GM23338 (cell line): ENCODE data around the gene F2RL3. TPM values are rescaled to one million over a fixed set of nuclear protein-coding genes. Genes with fewer than 3 reads are reported as not detected.

Experiments used
- ATAC-seq: fragments of 200-7000 bp; cut with Tn5 transposase; 3 replicates; pipeline ENCODE4 v1.9.1; 2020
- DNase-seq: peaks from one replicate; pipeline ENCODE4 v3.0.0-alpha.2; 2015; ENCODE audit warnings: low spot score
- H2AFZ ChIP-seq: fragments of 200-600 bp; sonication (generic); 2 replicates; pipeline ENCODE4 v1.8.0; 2016; ENCODE audit warnings: antibody characterized with exemption, mild to moderate bottlenecking, moderate library complexity
- H3F3A ChIP-seq: fragments of 200-600 bp; sonication (generic); replicated peaks from 2 replicates; pipeline ENCODE4 v1.8.0; 2017; ENCODE audit warnings: antibody characterized with exemption, mixed run types, low read depth
- H3K27ac ChIP-seq: fragments of 200-600 bp; sonication (generic); 2 replicates; pipeline ENCODE4 v1.6.1; 2016; ENCODE audit warnings: low read depth
- H3K27me3 ChIP-seq: fragments of 200-600 bp; sonication (generic); 2 replicates; pipeline ENCODE4 v1.8.0; 2016; ENCODE audit warnings: mild to moderate bottlenecking, mixed run types, moderate library complexity; ENCODE audit not compliant: insufficient read depth
- H3K36me3 ChIP-seq: fragments of 200-600 bp; sonication (generic); 2 replicates; pipeline ENCODE4 v1.8.0; 2016; ENCODE audit warnings: mild to moderate bottlenecking; ENCODE audit not compliant: insufficient read depth
- H3K4me1 ChIP-seq: fragments of 200-600 bp; sonication (generic); 2 replicates; pipeline ENCODE4 v1.8.0; 2016; ENCODE audit warnings: mild to moderate bottlenecking, moderate library complexity; ENCODE audit not compliant: insufficient read depth
- H3K4me2 ChIP-seq: fragments of 200-600 bp; sonication (generic); 2 replicates; pipeline ENCODE4 v1.7.1; 2017; ENCODE audit warnings: mixed run types
- H3K4me3 ChIP-seq: fragments of 200-600 bp; sonication (generic); 2 replicates; pipeline ENCODE4 v1.6.1; 2016; ENCODE audit warnings: mixed run types
- H3K79me2 ChIP-seq: fragments of 200-600 bp; sonication (generic); replicated peaks from 2 replicates; pipeline ENCODE4 v1.8.0; 2017; ENCODE audit warnings: mild to moderate bottlenecking; ENCODE audit not compliant: insufficient read depth
- H3K9me2 ChIP-seq: fragments of 200-600 bp; sonication (generic); 2 replicates; pipeline ENCODE4 v1.8.0; 2017; ENCODE audit not compliant: insufficient read depth
- H4K20me1 ChIP-seq: fragments of 200-600 bp; sonication (generic); replicated peaks from 2 replicates; pipeline ENCODE4 v1.8.0; 2017; ENCODE audit warnings: mild to moderate bottlenecking; ENCODE audit not compliant: insufficient read depth
- H3K27ac Mint-ChIP-seq: 2 replicates; pipeline ENCODE4 v1.8.0; 2020; ENCODE audit warnings: inconsistent platforms, mild to moderate bottlenecking, moderate library complexity, mixed read lengths
- H3K27me3 Mint-ChIP-seq: 3 replicates; pipeline ENCODE4 v1.8.0; 2022; ENCODE audit warnings: low read depth, mild to moderate bottlenecking, moderate library complexity, mixed read lengths, inconsistent platforms; ENCODE audit not compliant: insufficient read depth, poor library complexity
- H3K36me3 Mint-ChIP-seq: 3 replicates; pipeline ENCODE4 v1.8.0; 2021; ENCODE audit warnings: low read depth, mild to moderate bottlenecking, inconsistent platforms, moderate library complexity, mixed read lengths
- H3K4me1 Mint-ChIP-seq: 3 replicates; pipeline ENCODE4 v1.8.0; 2020; ENCODE audit warnings: mild to moderate bottlenecking, inconsistent platforms, mixed read lengths
- H3K4me3 Mint-ChIP-seq: 3 replicates; pipeline ENCODE4 v1.8.0; 2021; ENCODE audit warnings: moderate library complexity, mild to moderate bottlenecking, inconsistent platforms, mixed read lengths
- H3K9me3 Mint-ChIP-seq: 3 replicates; pipeline ENCODE4 v1.8.0; 2020; ENCODE audit warnings: moderate library complexity, mild to moderate bottlenecking, inconsistent platforms, mixed read lengths
- CREB1 ChIP-seq: fragments of 250-450 bp; sonication (Bioruptor Pico); IDR thresholded peaks from 2 replicates; pipeline ENCODE4 v1.5.0; 2020; ENCODE audit warnings: low read depth, mild to moderate bottlenecking, moderate library complexity
- EZH2 ChIP-seq: fragments of 200-600 bp; sonication (generic); IDR thresholded peaks from one replicate; pipeline ENCODE4 v1.8.0; 2017; ENCODE audit warnings: antibody characterized with exemption, mild to moderate bottlenecking, low read depth; ENCODE audit not compliant: unreplicated experiment
- EZH2phosphoT487 ChIP-seq: fragments of 200-600 bp; sonication (generic); IDR thresholded peaks from one replicate; pipeline ENCODE4 v1.8.1; 2018; ENCODE audit warnings: antibody characterized with exemption; ENCODE audit not compliant: unreplicated experiment
- JUNB ChIP-seq: IDR thresholded peaks from one replicate; pipeline ENCODE4 v1.6.1; 2016; ENCODE audit warnings: antibody characterized with exemption; ENCODE audit not compliant: unreplicated experiment
- NANOG ChIP-seq: IDR thresholded peaks from 2 replicates; pipeline ENCODE4 v1.6.1; 2016; ENCODE audit warnings: antibody characterized with exemption, borderline replicate concordance
- POLR2AphosphoS5 ChIP-seq: IDR thresholded peaks from 2 replicates; pipeline ENCODE4 v1.6.1; 2016; ENCODE audit warnings: antibody characterized with exemption, low read depth
- REST ChIP-seq: IDR thresholded peaks from one replicate; pipeline ENCODE4 v1.6.1; 2018; ENCODE audit warnings: antibody characterized with exemption; ENCODE audit not compliant: unreplicated experiment
- STAT1 ChIP-seq: IDR thresholded peaks from one replicate; pipeline ENCODE4 v1.6.1; 2016; ENCODE audit warnings: antibody characterized with exemption; ENCODE audit not compliant: unreplicated experiment
- ZNF114 ChIP-seq: fragments of 250-450 bp; sonication (Bioruptor Pico); IDR thresholded peaks from 2 replicates; pipeline ENCODE4 v1.5.0; 2020; ENCODE audit warnings: mild to moderate bottlenecking, moderate library complexity
- ZNF331 ChIP-seq: fragments of 250-450 bp; sonication (Bioruptor Pico); IDR thresholded peaks from 2 replicates; pipeline ENCODE4 v1.5.0; 2020; ENCODE audit warnings: low read depth, mild to moderate bottlenecking, moderate library complexity
- polyA plus RNA-seq: library from polyadenylated mRNA; unstranded; fragments of >200 nt; fragmentation: Nextera tagmentation; extraction: Ambion mirVana; gene quantifications from 2 replicates; pipeline ENCODE4 v1.2.1, GENCODE V29; 2016
- total RNA-seq: library from RNA; depleted of rRNA; stranded (reverse); fragments of >200 nt; shearing (Covaris generic); gene quantifications from 2 replicates; pipeline ENCODE4 v1.2.3, GENCODE V29; 2014
- TF ChIP-seq, protein P1 (sequence below): fragments of 250-450 bp; sonication (Bioruptor Pico); IDR thresholded peaks from 2 replicates; pipeline ENCODE4 v1.5.0; 2020; ENCODE audit warnings: mild to moderate bottlenecking, moderate library complexity
- TF ChIP-seq, protein P2 (sequence below), 2 experiments: fragments of 200-600 bp in 1 of 2; sonication (generic) in 1 of 2; conservative IDR thresholded peaks; 2 replicates each; pipeline versions ENCODE4 v1.5.1 to v1.6.1; 2016 to 2017; ENCODE audit warnings: antibody characterized with exemption in 2 of 2, low read depth in 2 of 2, mild to moderate bottlenecking in 2 of 2, moderate library complexity in 1 of 2
- TF ChIP-seq, protein P3 (sequence below): IDR thresholded peaks from 2 replicates; pipeline ENCODE4 v1.6.1; 2016; ENCODE audit warnings: antibody characterized with exemption

Gene F2RL3
- total and polyA plus RNA-seq, 2 experiments from 2014 or later: not detected

GRCh38 chr19:16878181-16878965 is 10.4 kb upstream of the F2RL3 start:
- H3K9me2 ChIP-seq: no peaks in the 10 kb centered on the region
- DNase-seq: no peak
- H3K36me3 Mint-ChIP-seq: peaks cover 74% of the 10 kb centered on the region

More at GRCh38 chr19:16878181-16878965, 10.4 kb upstream of the F2RL3 start:
- ATAC-seq: no peak
- Histone ChIP-seq H2AFZ (no peak overlapping the region), H3K4me2 (no peak overlapping the region), H4K20me1 (no peaks in the 10 kb centered on the region; the same call in 1 of the 2 replicates), H3F3A (no peaks in the 10 kb centered on the region), H3K27ac (no peak overlapping the region), H3K36me3 (no peaks in the 10 kb centered on the region; the same call in 1 of the 2 replicates), H3K4me3 (no peak overlapping the region), H3K79me2 (peaks cover 15% of the 10 kb centered on the region), H3K27me3 (no peaks in the 10 kb centered on the region), H3K4me1 (no peaks in the 10 kb centered on the region)
- TF ChIP-seq ZNF114 (CRISPR knock-in tag) (no peak), REST (no peak), NANOG (no peak), POLR2AphosphoS5 (no peak), JUNB (no peak), CREB1 (CRISPR knock-in tag) (no peak), ZNF331 (CRISPR knock-in tag) (no peak), EZH2 (no peak), STAT1 (no peak), EZH2phosphoT487 (no peak)
- TF ChIP-seq, protein P1, sequence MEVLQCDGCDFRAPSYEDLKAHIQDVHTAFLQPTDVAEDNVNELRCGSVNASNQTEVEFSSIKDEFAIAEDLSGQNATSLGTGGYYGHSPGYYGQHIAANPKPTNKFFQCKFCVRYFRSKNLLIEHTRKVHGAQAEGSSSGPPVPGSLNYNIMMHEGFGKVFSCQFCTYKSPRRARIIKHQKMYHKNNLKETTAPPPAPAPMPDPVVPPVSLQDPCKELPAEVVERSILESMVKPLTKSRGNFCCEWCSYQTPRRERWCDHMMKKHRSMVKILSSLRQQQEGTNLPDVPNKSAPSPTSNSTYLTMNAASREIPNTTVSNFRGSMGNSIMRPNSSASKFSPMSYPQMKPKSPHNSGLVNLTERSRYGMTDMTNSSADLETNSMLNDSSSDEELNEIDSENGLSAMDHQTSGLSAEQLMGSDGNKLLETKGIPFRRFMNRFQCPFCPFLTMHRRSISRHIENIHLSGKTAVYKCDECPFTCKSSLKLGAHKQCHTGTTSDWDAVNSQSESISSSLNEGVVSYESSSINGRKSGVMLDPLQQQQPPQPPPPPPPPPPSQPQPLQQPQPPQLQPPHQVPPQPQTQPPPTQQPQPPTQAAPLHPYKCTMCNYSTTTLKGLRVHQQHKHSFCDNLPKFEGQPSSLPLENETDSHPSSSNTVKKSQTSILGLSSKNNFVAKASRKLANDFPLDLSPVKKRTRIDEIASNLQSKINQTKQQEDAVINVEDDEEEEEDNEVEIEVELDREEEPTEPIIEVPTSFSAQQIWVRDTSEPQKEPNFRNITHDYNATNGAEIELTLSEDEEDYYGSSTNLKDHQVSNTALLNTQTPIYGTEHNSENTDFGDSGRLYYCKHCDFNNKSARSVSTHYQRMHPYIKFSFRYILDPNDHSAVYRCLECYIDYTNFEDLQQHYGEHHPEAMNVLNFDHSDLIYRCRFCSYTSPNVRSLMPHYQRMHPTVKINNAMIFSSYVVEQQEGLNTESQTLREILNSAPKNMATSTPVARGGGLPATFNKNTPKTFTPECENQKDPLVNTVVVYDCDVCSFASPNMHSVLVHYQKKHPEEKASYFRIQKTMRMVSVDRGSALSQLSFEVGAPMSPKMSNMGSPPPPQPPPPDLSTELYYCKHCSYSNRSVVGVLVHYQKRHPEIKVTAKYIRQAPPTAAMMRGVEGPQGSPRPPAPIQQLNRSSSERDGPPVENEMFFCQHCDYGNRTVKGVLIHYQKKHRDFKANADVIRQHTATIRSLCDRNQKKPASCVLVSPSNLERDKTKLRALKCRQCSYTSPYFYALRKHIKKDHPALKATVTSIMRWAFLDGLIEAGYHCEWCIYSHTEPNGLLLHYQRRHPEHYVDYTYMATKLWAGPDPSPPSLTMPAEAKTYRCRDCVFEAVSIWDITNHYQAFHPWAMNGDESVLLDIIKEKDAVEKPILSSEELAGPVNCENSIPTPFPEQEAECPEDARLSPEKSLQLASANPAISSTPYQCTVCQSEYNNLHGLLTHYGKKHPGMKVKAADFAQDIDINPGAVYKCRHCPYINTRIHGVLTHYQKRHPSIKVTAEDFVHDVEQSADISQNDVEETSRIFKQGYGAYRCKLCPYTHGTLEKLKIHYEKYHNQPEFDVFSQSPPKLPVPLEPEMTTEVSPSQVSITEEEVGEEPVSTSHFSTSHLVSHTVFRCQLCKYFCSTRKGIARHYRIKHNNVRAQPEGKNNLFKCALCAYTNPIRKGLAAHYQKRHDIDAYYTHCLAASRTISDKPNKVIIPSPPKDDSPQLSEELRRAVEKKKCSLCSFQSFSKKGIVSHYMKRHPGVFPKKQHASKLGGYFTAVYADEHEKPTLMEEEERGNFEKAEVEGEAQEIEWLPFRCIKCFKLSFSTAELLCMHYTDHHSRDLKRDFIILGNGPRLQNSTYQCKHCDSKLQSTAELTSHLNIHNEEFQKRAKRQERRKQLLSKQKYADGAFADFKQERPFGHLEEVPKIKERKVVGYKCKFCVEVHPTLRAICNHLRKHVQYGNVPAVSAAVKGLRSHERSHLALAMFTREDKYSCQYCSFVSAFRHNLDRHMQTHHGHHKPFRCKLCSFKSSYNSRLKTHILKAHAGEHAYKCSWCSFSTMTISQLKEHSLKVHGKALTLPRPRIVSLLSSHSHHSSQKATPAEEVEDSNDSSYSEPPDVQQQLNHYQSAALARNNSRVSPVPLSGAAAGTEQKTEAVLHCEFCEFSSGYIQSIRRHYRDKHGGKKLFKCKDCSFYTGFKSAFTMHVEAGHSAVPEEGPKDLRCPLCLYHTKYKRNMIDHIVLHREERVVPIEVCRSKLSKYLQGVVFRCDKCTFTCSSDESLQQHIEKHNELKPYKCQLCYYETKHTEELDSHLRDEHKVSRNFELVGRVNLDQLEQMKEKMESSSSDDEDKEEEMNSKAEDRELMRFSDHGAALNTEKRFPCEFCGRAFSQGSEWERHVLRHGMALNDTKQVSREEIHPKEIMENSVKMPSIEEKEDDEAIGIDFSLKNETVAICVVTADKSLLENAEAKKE (CRISPR knock-in tag): no peak
- TF ChIP-seq, protein P2, sequence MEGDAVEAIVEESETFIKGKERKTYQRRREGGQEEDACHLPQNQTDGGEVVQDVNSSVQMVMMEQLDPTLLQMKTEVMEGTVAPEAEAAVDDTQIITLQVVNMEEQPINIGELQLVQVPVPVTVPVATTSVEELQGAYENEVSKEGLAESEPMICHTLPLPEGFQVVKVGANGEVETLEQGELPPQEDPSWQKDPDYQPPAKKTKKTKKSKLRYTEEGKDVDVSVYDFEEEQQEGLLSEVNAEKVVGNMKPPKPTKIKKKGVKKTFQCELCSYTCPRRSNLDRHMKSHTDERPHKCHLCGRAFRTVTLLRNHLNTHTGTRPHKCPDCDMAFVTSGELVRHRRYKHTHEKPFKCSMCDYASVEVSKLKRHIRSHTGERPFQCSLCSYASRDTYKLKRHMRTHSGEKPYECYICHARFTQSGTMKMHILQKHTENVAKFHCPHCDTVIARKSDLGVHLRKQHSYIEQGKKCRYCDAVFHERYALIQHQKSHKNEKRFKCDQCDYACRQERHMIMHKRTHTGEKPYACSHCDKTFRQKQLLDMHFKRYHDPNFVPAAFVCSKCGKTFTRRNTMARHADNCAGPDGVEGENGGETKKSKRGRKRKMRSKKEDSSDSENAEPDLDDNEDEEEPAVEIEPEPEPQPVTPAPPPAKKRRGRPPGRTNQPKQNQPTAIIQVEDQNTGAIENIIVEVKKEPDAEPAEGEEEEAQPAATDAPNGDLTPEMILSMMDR (conservative IDR thresholded peaks at IDR 0.05; ENCODE audit: low read depth in 2 of 2): no peak
- TF ChIP-seq, protein P3, sequence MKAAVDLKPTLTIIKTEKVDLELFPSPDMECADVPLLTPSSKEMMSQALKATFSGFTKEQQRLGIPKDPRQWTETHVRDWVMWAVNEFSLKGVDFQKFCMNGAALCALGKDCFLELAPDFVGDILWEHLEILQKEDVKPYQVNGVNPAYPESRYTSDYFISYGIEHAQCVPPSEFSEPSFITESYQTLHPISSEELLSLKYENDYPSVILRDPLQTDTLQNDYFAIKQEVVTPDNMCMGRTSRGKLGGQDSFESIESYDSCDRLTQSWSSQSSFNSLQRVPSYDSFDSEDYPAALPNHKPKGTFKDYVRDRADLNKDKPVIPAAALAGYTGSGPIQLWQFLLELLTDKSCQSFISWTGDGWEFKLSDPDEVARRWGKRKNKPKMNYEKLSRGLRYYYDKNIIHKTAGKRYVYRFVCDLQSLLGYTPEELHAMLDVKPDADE: no peak
- H3K27ac Mint-ChIP-seq: no peak overlapping the region
- no peak overlapping the region for H3K4me3 Mint-ChIP-seq
- no peaks in the 10 kb centered on the region for H3K4me1 Mint-ChIP-seq
- H3K9me3 Mint-ChIP-seq: peaks cover 37% of the 10 kb centered on the region
- peaks cover 11% of the 10 kb centered on the region for H3K27me3 Mint-ChIP-seq
